KMS-11 (cell line): Measurements from ENCODE around the gene AOPEP.
A peak's percentile ranks its signal among the peaks of the same experiment; 100 is the strongest.

ENCODE experiments used
- H2AFZ ChIP-seq: fragments of 200-600 bp; sonication (generic); 2 replicates; pipeline ENCODE4 v1.6.1; 2016; ENCODE audit warnings: antibody characterized with exemption, mixed run types, low read depth
- H3K27ac ChIP-seq: fragments of 200-600 bp; sonication (generic); 2 replicates; pipeline ENCODE4 v1.6.1; 2016; ENCODE audit warnings: mild to moderate bottlenecking, mixed run types
- H3K27me3 ChIP-seq: fragments of 200-600 bp; sonication (generic); 2 replicates; pipeline ENCODE4 v1.6.1; 2017; ENCODE audit warnings: mild to moderate bottlenecking, low read depth, mixed run types, moderate library complexity; ENCODE audit not compliant: insufficient read depth
- H3K36me3 ChIP-seq: fragments of 200-600 bp; sonication (generic); 2 replicates; pipeline ENCODE4 v1.6.1; 2017; ENCODE audit warnings: mild to moderate bottlenecking, mixed run types; ENCODE audit not compliant: insufficient read depth
- H3K4me1 ChIP-seq: fragments of 200-600 bp; sonication (generic); 2 replicates; pipeline ENCODE4 v1.6.1; 2016; ENCODE audit warnings: mild to moderate bottlenecking, low read depth, mixed run types; ENCODE audit not compliant: poor library complexity, severe bottlenecking
- H3K4me2 ChIP-seq: fragments of 200-600 bp; sonication (generic); 2 replicates; pipeline ENCODE4 v1.7.0; 2016; ENCODE audit warnings: mild to moderate bottlenecking, mixed run types
- H3K4me3 ChIP-seq: fragments of 200-600 bp; sonication (generic); IDR thresholded peaks from 2 replicates; pipeline ENCODE4 v1.6.1; 2017; ENCODE audit warnings: low read depth, low read length, mixed read lengths; ENCODE audit not compliant: insufficient read depth
- H3K79me2 ChIP-seq: fragments of 200-600 bp; sonication (generic); 2 replicates; pipeline ENCODE4 v1.6.1; 2016; ENCODE audit warnings: low read depth, mixed run types; ENCODE audit not compliant: insufficient read depth
- H3K9ac ChIP-seq: fragments of 200-600 bp; sonication (generic); 2 replicates; pipeline ENCODE4 v1.6.1; 2016; ENCODE audit warnings: mild to moderate bottlenecking, mixed run types
- H4K20me1 ChIP-seq: fragments of 200-600 bp; sonication (generic); 2 replicates; pipeline ENCODE4 v1.6.1; 2016; ENCODE audit warnings: mild to moderate bottlenecking, mixed run types; ENCODE audit not compliant: insufficient read depth
- CTCF ChIP-seq: fragments of 200-600 bp; sonication (generic); conservative IDR thresholded peaks from 2 replicates; pipeline ENCODE4 v1.6.1; 2017; ENCODE audit warnings: low read depth, mild to moderate bottlenecking, antibody characterized with exemption, low read length, moderate library complexity, mixed read lengths

The AOPEP gene

GRCh38 chr9:95029720-95030119 lies 303.2 kb downstream of the AOPEP start:
- H3K9ac ChIP-seq = no peak overlapping the region
- H4K20me1 ChIP-seq = no peaks in the 10 kb centered on the region
- no peak overlapping the region for H3K27ac ChIP-seq
- no peak overlapping the region for H2AFZ ChIP-seq
- no peak overlapping the region for H3K4me2 ChIP-seq
- no peak overlapping the region for H3K4me3 ChIP-seq
- peaks cover 19% of the 10 kb centered on the region for H3K4me1 ChIP-seq
- no peaks in the 10 kb centered on the region for H3K79me2 ChIP-seq
- no peaks in the 10 kb centered on the region for H3K27me3 ChIP-seq
- H3K36me3 ChIP-seq = no peaks in the 10 kb centered on the region
- TF ChIP-seq CTCF = no peak

GRCh38 chr9:95030344-95030743 lies 303.8 kb downstream of the AOPEP start:
- TF ChIP-seq CTCF = no peak
- H4K20me1 ChIP-seq = no peaks in the 10 kb centered on the region
- no peak overlapping the region for H2AFZ ChIP-seq
- H3K36me3 ChIP-seq = no peaks in the 10 kb centered on the region
- H3K79me2 ChIP-seq = no peaks in the 10 kb centered on the region
- H3K27ac ChIP-seq = no peak overlapping the region
- H3K4me1 ChIP-seq = peaks cover 19% of the 10 kb centered on the region
- no peaks in the 10 kb centered on the region for H3K27me3 ChIP-seq
- no peak overlapping the region for H3K4me3 ChIP-seq
- no peak overlapping the region for H3K4me2 ChIP-seq
- H3K9ac ChIP-seq = no peak overlapping the region

- Histone ChIP-seq H3K36me3 (no peaks in the 10 kb centered on the region), H3K9ac (no peak overlapping the region), H3K4me2 (peak overlapping the region; percentile 28; the same call in 1 of the 2 replicates), H3K4me1 (peaks cover 19% of the 10 kb centered on the region), H3K27ac (no peak overlapping the region), H3K79me2 (no peaks in the 10 kb centered on the region), H3K27me3 (no peaks in the 10 kb centered on the region), H3K4me3 (no peak overlapping the region), H4K20me1 (no peaks in the 10 kb centered on the region), H2AFZ (no peak overlapping the region)
- TF ChIP-seq CTCF = no peak
Observed at GRCh38 chr9:95030920-95031642, 304.6 kb downstream of the AOPEP start.

- H3K4me1 ChIP-seq = peaks cover 19% of the 10 kb centered on the region
- H3K36me3 ChIP-seq = no peaks in the 10 kb centered on the region
- TF ChIP-seq CTCF = no peak
- H3K4me2 ChIP-seq = peak overlapping the region; percentile 28; the same call in 1 of the 2 replicates
- no peak overlapping the region for H3K9ac ChIP-seq
- H3K4me3 ChIP-seq = no peak overlapping the region
- no peak overlapping the region for H2AFZ ChIP-seq
- no peaks in the 10 kb centered on the region for H4K20me1 ChIP-seq
- no peak overlapping the region for H3K27ac ChIP-seq
- no peaks in the 10 kb centered on the region for H3K27me3 ChIP-seq
- H3K79me2 ChIP-seq = no peaks in the 10 kb centered on the region
Observed at GRCh38 chr9:95031711-95032461, 305.4 kb downstream of the AOPEP start.
